Measurements from ENCODE around the gene PCSK5. TPM values are rescaled to one million over a fixed set of nuclear protein-coding genes. Genes with fewer than 3 reads are reported as not detected.

Gene PCSK5
- total RNA-seq, 1 experiment from 2014 or later = 6.9 TPM

- H3K36me3 ChIP-seq (ENCODE audit: control insufficient read depth in 1 of 2, insufficient read depth in 2 of 2, low read length in 2 of 2) = no peaks in the 10 kb centered on the region
- peaks cover 7 to 23% of the 10 kb centered on the region in 2 experiments; a peak in 3 of 4 replicates for H3K4me1 ChIP-seq (ENCODE audit: control insufficient read depth in 1 of 2, insufficient read depth in 2 of 2, low read length in 2 of 2)
- ChIA-PET RAD21 (ENCODE audit: low non-redundant PET in 1 of 2, low total read pairs in 2 of 2, uncharacterized antibody in 2 of 2, unreplicated experiment in 2 of 2) (no interaction called here), CTCF (no interaction called here), POLR2A (no interaction called here)
- no peak overlapping the region for H3K9ac ChIP-seq (ENCODE audit: low read length)
- H3K79me2 ChIP-seq (ENCODE audit: insufficient read depth, low read length) = no peaks in the 10 kb centered on the region
- intact Hi-C loops (cut with micrococcal nuclease) = loop anchor here (5.0 kb wide), 2 partner anchors 33 to 52 kb away; no protein-coding TSS in a partner anchor
- H3K4me3 ChIP-seq (replicated peaks in 1 of 2; ENCODE audit: low read depth in 1 of 2, low read length in 2 of 2) = no peak overlapping the region
- ATAC-seq (no peak), DNase-seq (ENCODE audit: low read depth, low spot score) (no peak)
- H3K27ac ChIP-seq (ENCODE audit: low read depth, low read length) = no peak overlapping the region
- no peaks in the 10 kb centered on the region for H4K20me1 ChIP-seq (ENCODE audit: insufficient read depth)
- no peaks in the 10 kb centered on the region for H3K27me3 ChIP-seq (ENCODE audit: insufficient read depth, low read length)
- TF ChIP-seq ATF3 (IDR thresholded peaks at IDR 0.05) (no peak), EZH2 (IDR thresholded peaks at IDR 0.05) (no peak), CBX3 (IDR thresholded peaks at IDR 0.05; ENCODE audit: low read depth) (no peak), POLR2A (IDR thresholded peaks at IDR 0.05; ENCODE audit: borderline replicate concordance, extremely low read depth, insufficient read depth, insufficient read length) (no peak), ELF1 (IDR thresholded peaks at IDR 0.05; ENCODE audit: borderline replicate concordance, low read depth) (no peak)
- BruUV-seq (replicated peaks) = no TSS peak
- H3K9me3 ChIP-seq (ENCODE audit: control insufficient read depth in 1 of 2, insufficient read depth in 1 of 2, low read depth in 1 of 2, low read length in 2 of 2) = no peaks in the 10 kb centered on the region
- H2AFZ ChIP-seq (ENCODE audit: low read depth, low read length, poor library complexity, severe bottlenecking) = no peak overlapping the region
- no peaks in the 10 kb centered on the region for H3K9me2 ChIP-seq (ENCODE audit: insufficient read depth)
- no peak overlapping the region; the same call in 1 of the 2 replicates for H3K4me2 ChIP-seq (ENCODE audit: low read length)
Observed at GRCh38 chr9:75965231-75965630, 74.8 kb downstream of the PCSK5 start.

GRCh38 chr9:75967556-75967955 is 77.1 kb downstream of the PCSK5 start:
- Histone ChIP-seq H3K79me2 (ENCODE audit: insufficient read depth, low read length) (no peaks in the 10 kb centered on the region), H3K27ac (ENCODE audit: low read depth, low read length) (no peak overlapping the region), H3K4me1 (ENCODE audit: control insufficient read depth in 1 of 2, insufficient read depth in 2 of 2, low read length in 2 of 2) (peaks cover 7 to 14% of the 10 kb centered on the region in 2 experiments; a peak in 3 of 4 replicates), H3K27me3 (ENCODE audit: insufficient read depth, low read length) (no peaks in the 10 kb centered on the region), H4K20me1 (ENCODE audit: insufficient read depth) (no peaks in the 10 kb centered on the region), H3K36me3 (ENCODE audit: control insufficient read depth in 1 of 2, insufficient read depth in 2 of 2, low read length in 2 of 2) (no peaks in the 10 kb centered on the region), H2AFZ (ENCODE audit: low read depth, low read length, poor library complexity, severe bottlenecking) (no peak overlapping the region), H3K9me2 (ENCODE audit: insufficient read depth) (no peaks in the 10 kb centered on the region), H3K9ac (ENCODE audit: low read length) (no peak overlapping the region), H3K4me2 (ENCODE audit: low read length) (no peak overlapping the region), H3K9me3 (ENCODE audit: control insufficient read depth in 1 of 2, insufficient read depth in 1 of 2, low read depth in 1 of 2, low read length in 2 of 2) (no peaks in the 10 kb centered on the region), H3K4me3 (replicated peaks in 1 of 2; ENCODE audit: low read depth in 1 of 2, low read length in 2 of 2) (no peak overlapping the region)
- BruUV-seq (replicated peaks) = no TSS peak
- intact Hi-C loops (cut with micrococcal nuclease) = loop anchor here (5.0 kb wide), 2 partner anchors 35 to 50 kb away; no protein-coding TSS in a partner anchor
- RAD21 ChIA-PET (ENCODE audit: low non-redundant PET in 1 of 2, low total read pairs in 2 of 2, uncharacterized antibody in 2 of 2, unreplicated experiment in 2 of 2) = no interaction called here
- TF ChIP-seq EZH2 (IDR thresholded peaks at IDR 0.05) (no peak), TCF7L2 (IDR thresholded peaks at IDR 0.05; ENCODE audit: borderline replicate concordance, extremely low read depth, insufficient read depth, insufficient read length) (no peak), CEBPB (IDR thresholded peaks at IDR 0.05; ENCODE audit: low read depth) (no peak), POLR2AphosphoS5 (IDR thresholded peaks at IDR 0.05; ENCODE audit: low read depth, low read length) (no peak), ATF3 (IDR thresholded peaks at IDR 0.05) (no peak), YY1 (IDR thresholded peaks at IDR 0.05; ENCODE audit: extremely low read depth, insufficient replicate concordance, low read depth, low read length) (no peak), EGR1 (IDR thresholded peaks at IDR 0.05; ENCODE audit: low read depth) (no peak), RAD21 (IDR thresholded peaks at IDR 0.05; ENCODE audit: low read depth) (no peak), POLR2A (IDR thresholded peaks at IDR 0.05; ENCODE audit: borderline replicate concordance, extremely low read depth, insufficient read depth, insufficient read length) (no peak)
- TF ChIP-seq, protein P1, sequence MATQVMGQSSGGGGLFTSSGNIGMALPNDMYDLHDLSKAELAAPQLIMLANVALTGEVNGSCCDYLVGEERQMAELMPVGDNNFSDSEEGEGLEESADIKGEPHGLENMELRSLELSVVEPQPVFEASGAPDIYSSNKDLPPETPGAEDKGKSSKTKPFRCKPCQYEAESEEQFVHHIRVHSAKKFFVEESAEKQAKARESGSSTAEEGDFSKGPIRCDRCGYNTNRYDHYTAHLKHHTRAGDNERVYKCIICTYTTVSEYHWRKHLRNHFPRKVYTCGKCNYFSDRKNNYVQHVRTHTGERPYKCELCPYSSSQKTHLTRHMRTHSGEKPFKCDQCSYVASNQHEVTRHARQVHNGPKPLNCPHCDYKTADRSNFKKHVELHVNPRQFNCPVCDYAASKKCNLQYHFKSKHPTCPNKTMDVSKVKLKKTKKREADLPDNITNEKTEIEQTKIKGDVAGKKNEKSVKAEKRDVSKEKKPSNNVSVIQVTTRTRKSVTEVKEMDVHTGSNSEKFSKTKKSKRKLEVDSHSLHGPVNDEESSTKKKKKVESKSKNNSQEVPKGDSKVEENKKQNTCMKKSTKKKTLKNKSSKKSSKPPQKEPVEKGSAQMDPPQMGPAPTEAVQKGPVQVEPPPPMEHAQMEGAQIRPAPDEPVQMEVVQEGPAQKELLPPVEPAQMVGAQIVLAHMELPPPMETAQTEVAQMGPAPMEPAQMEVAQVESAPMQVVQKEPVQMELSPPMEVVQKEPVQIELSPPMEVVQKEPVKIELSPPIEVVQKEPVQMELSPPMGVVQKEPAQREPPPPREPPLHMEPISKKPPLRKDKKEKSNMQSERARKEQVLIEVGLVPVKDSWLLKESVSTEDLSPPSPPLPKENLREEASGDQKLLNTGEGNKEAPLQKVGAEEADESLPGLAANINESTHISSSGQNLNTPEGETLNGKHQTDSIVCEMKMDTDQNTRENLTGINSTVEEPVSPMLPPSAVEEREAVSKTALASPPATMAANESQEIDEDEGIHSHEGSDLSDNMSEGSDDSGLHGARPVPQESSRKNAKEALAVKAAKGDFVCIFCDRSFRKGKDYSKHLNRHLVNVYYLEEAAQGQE (IDR thresholded peaks at IDR 0.05; ENCODE audit: low read depth) = no peak
- TF ChIP-seq, protein P2, sequence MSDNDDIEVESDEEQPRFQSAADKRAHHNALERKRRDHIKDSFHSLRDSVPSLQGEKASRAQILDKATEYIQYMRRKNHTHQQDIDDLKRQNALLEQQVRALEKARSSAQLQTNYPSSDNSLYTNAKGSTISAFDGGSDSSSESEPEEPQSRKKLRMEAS (IDR thresholded peaks at IDR 0.05) = no peak
- CTCF ChIA-PET = no interaction called here
- POLR2A ChIA-PET = no interaction called here
- ATAC-seq (no peak), DNase-seq (ENCODE audit: low read depth, low spot score) (no peak)
